IMR-90 (cell line): ENCODE measurements around the gene DNAJC17. TPM values are rescaled to one million over a fixed set of nuclear protein-coding genes. Genes with fewer than 3 reads are reported as not detected.

Experiments
- ATAC-seq: fragments of 200-7000 bp; cut with Tn5 transposase; 2 replicates; pipeline ENCODE4 v1.9.1; 2020; ENCODE audit warnings: low read depth, mild to moderate bottlenecking, moderate library complexity
- BruUV-seq: library from RNA; stranded (reverse); fragments of 400-500 nt; replicated peaks from 2 replicates; lab custom pipeline; 2021; lab: Mats Ljungman, UMichigan
- CTCF ChIA-PET: fragments of 300-600 bp; formaldehyde crosslinking; extraction: SDS; loops from one replicate; lab custom pipeline; 2021; ENCODE audit warnings: antibody characterized with exemption; lab: Yijun Ruan, JAX
- POLR2A ChIA-PET: fragments of 300-600 bp; sonication (Branson Sonifier 250); formaldehyde crosslinking; loops from one replicate; lab custom pipeline; 2022; ENCODE audit warnings: antibody characterized with exemption; ENCODE audit not compliant: unreplicated experiment; lab: Charles Lee
- DNase-seq: peaks from one replicate; pipeline ENCODE4 v3.0.0; 2013
- H2AFZ ChIP-seq: replicated peaks from 2 replicates; pipeline ENCODE3; 2013; ENCODE audit warnings: low read length, mild to moderate bottlenecking; ENCODE audit not compliant: poor library complexity
- H2AK5ac ChIP-seq: 2 replicates; pipeline ENCODE4 v1.6.1; 2013; ENCODE audit warnings: low read depth, low read length, inconsistent platforms
- H2AK9ac ChIP-seq: replicated peaks from 2 replicates; pipeline ENCODE3; 2013; ENCODE audit warnings: mild to moderate bottlenecking, low read depth, low read length, moderate library complexity; ENCODE audit not compliant: poor library complexity
- H2BK120ac ChIP-seq: 2 replicates; pipeline ENCODE4 v1.6.1; 2013; ENCODE audit warnings: low read depth, low read length, inconsistent platforms
- H2BK15ac ChIP-seq: 3 replicates; pipeline ENCODE4 v1.6.1; 2013; ENCODE audit warnings: low read depth, low read length, inconsistent platforms
- H2BK20ac ChIP-seq: 2 replicates; pipeline ENCODE4 v1.6.1; 2013; ENCODE audit warnings: low read depth, mild to moderate bottlenecking, inconsistent platforms, low read length, moderate library complexity
- H2BK5ac ChIP-seq: 2 replicates; pipeline ENCODE4 v1.6.1; 2013; ENCODE audit warnings: mild to moderate bottlenecking, low read depth, low read length, inconsistent platforms; ENCODE audit not compliant: poor library complexity, severe bottlenecking
- H3K14ac ChIP-seq: replicated peaks from 2 replicates; pipeline ENCODE4 v1.6.1; 2013; ENCODE audit warnings: low read depth, low read length, inconsistent platforms
- H3K18ac ChIP-seq: 2 replicates; pipeline ENCODE4 v1.6.1; 2013; ENCODE audit warnings: low read depth, low read length, control low read depth
- H3K23ac ChIP-seq: 2 replicates; pipeline ENCODE4 v1.6.1; 2013; ENCODE audit warnings: low read depth, low read length, inconsistent platforms
- H3K27ac ChIP-seq: 2 replicates; pipeline ENCODE4 v1.5.1; 2013; ENCODE audit warnings: mild to moderate bottlenecking, control low read depth, low read length; ENCODE audit not compliant: insufficient read depth
- H3K27me3 ChIP-seq: 2 replicates; pipeline ENCODE4 v1.6.1; 2013; ENCODE audit warnings: low read length; ENCODE audit not compliant: control insufficient read depth, insufficient read depth
- H3K36me3 ChIP-seq: 2 replicates; pipeline ENCODE4 v1.6.1; 2013; ENCODE audit warnings: low read length, mixed read lengths; ENCODE audit not compliant: control insufficient read depth, insufficient read depth
- H3K4ac ChIP-seq: 2 replicates; pipeline ENCODE4 v1.6.1; 2013; ENCODE audit warnings: low read depth, low read length, inconsistent platforms
- H3K4me1 ChIP-seq: 2 replicates; pipeline ENCODE4 v1.6.1; 2013; ENCODE audit warnings: low read length, mixed read lengths; ENCODE audit not compliant: control insufficient read depth, insufficient read depth
- H3K4me2 ChIP-seq: 2 replicates; pipeline ENCODE4 v1.6.1; 2013; ENCODE audit warnings: low read depth, mild to moderate bottlenecking, control low read depth, low read length, moderate library complexity
- H3K4me3 ChIP-seq: 2 replicates; pipeline ENCODE4 v1.5.1; 2013; ENCODE audit warnings: low read depth, mild to moderate bottlenecking, control low read depth, low read length, moderate library complexity; ENCODE audit not compliant: insufficient read depth
- H3K56ac ChIP-seq: 2 replicates; pipeline ENCODE4 v1.6.1; 2013; ENCODE audit warnings: low read length, inconsistent platforms; ENCODE audit not compliant: insufficient read depth; ENCODE audit errors: extremely low read depth
- H3K79me1 ChIP-seq, 2 experiments: 2 replicates each; pipeline ENCODE4 v1.6.1; 2013; ENCODE audit warnings: low read length in 2 of 2, inconsistent platforms in 1 of 2, low read depth in 1 of 2
- H3K9ac ChIP-seq: 2 replicates; pipeline ENCODE4 v1.6.1; 2013; ENCODE audit warnings: low read depth, low read length, control low read depth
- H3K9me1 ChIP-seq: 2 replicates; pipeline ENCODE4 v1.6.1; 2013; ENCODE audit warnings: low read length, inconsistent platforms; ENCODE audit not compliant: insufficient read depth
- H3K9me3 ChIP-seq: 2 replicates; pipeline ENCODE4 v1.6.1; 2013; ENCODE audit warnings: low read length; ENCODE audit not compliant: control insufficient read depth, insufficient read depth
- H4K20me1 ChIP-seq: 2 replicates; pipeline ENCODE4 v1.6.1; 2013; ENCODE audit warnings: low read length, inconsistent platforms; ENCODE audit not compliant: insufficient read depth
- H4K5ac ChIP-seq: 2 replicates; pipeline ENCODE4 v1.6.1; 2013; ENCODE audit warnings: mild to moderate bottlenecking, low read depth, low read length, control low read depth
- H4K8ac ChIP-seq, 2 experiments: 2 replicates each; pipeline ENCODE4 v1.6.1; 2013; ENCODE audit warnings: low read depth in 2 of 2, low read length in 2 of 2, control low read depth in 1 of 2, inconsistent platforms in 1 of 2
- H4K91ac ChIP-seq: 2 replicates; pipeline ENCODE4 v1.6.1; 2013; ENCODE audit warnings: low read depth, low read length, inconsistent platforms; ENCODE audit not compliant: insufficient read depth
- BHLHE40 ChIP-seq: fragments of 150-350 bp; IDR thresholded peaks from 2 replicates; pipeline ENCODE4 v1.6.1; 2016; ENCODE audit warnings: mild to moderate bottlenecking, low read depth, low read length
- CEBPB ChIP-seq: IDR thresholded peaks from 2 replicates; pipeline ENCODE4 v1.6.1; 2012; ENCODE audit warnings: low read depth, low read length, improper control_type of control experiment
- RAD21 ChIP-seq: IDR thresholded peaks from 2 replicates; pipeline ENCODE4 v1.6.1; 2012; ENCODE audit warnings: low read length, improper control_type of control experiment
- WGBS, 2 experiments: methylation state at CpG; one replicate each; pipeline versions ENCODE4 v1.1.5 to v1.1.7; 2013; ENCODE audit warnings: missing lambda C conversion rate in 2 of 2; ENCODE audit not compliant: insufficient read length in 1 of 2; ENCODE audit errors: extremely low coverage in 2 of 2; 5-methylcytosine and 5-hydroxymethylcytosine counted together
- dilution Hi-C: fragments of 300-500 bp; cut with HindIII; formaldehyde crosslinking; loops from one replicate; pipeline ENCODE4 v1.14.3; 2018; ENCODE audit warnings: low sequenced_read_pairs; ENCODE audit not compliant: unreplicated experiment
- in situ Hi-C: fragments of 300-500 bp; cut with MboI; formaldehyde crosslinking; loops from 3 replicates; pipeline ENCODE4 v1.14.3; 2019; ENCODE audit warnings: low sequenced_read_pairs, inconsistent platforms, mixed read lengths
- intact Hi-C: fragments of 100-400 bp; cut with micrococcal nuclease; formaldehyde crosslinking; loops from 2 replicates; pipeline ENCODE4 v1.10.0; 2022
- polyA plus RNA-seq, 3 experiments: library from polyadenylated mRNA; depleted of rRNA; stranded (reverse); fragments of >200 nt; gene quantifications; 2 replicates each; pipeline ENCODE4 v1.2.3, GENCODE V29; 2012; ENCODE audit warnings: low replicate concordance in 1 of 3
- total RNA-seq: library from RNA; depleted of rRNA; stranded (reverse); fragments of >200 nt; gene quantifications from 2 replicates; pipeline ENCODE4 v1.2.3, GENCODE V29; 2012

DNAJC17 gene
- total and polyA plus RNA-seq, 2 of the 4 experiments (the other 2 are of a cell fraction): 58.6 to 107 TPM

DNA sequence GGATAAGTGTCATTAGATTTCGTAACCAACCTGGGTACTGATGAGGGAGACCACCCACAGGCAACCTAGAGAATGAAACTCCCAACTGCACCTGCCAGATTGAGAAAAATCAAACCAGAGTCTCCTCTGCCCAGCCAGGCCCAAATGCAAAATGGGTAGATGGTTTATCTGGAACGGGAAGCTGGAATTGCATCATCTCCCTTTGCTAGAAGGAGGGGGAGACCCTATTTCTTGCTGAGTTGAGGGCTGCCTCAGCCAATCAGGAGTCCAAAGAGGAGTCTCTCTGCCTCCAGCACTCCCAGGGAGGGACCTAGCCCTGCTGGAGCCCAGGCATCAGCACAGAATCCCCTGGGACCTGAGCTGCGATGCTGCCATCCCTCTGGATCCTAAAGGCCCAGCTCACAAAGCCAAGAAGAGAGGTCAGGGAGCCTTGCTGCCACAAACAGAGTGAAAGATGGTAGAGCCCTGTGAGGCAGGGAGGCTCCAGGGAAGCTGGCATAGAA is 60.3 kb downstream of the DNAJC17 start:
- peak; percentile 40 for DNase-seq
- Histone ChIP-seq H3K18ac (no peak overlapping the region), H3K4me3 (no peak overlapping the region), H3K27me3 (no peaks in the 10 kb centered on the region), H3K9ac (no peak overlapping the region), H3K14ac (no peak overlapping the region), H2AFZ (peak overlapping the region; percentile 25), H3K27ac (no peak overlapping the region), H3K4me1 (peaks cover 2% of the 10 kb centered on the region; the same call in 1 of the 2 replicates), H2AK9ac (no peak overlapping the region), H2BK5ac (no peak overlapping the region), H3K9me3 (no peaks in the 10 kb centered on the region), H2BK20ac (peak overlapping the region; percentile 10; the same call in 1 of the 2 replicates), H4K20me1 (peaks cover 5% of the 10 kb centered on the region; the same call in 1 of the 2 replicates), H3K4ac (peak overlapping the region; percentile 31; the same call in 1 of the 2 replicates), H4K8ac (no peak overlapping the region), H2AK5ac (no peak overlapping the region), H2BK120ac (no peak overlapping the region), H2BK15ac (no peak overlapping the region), H4K91ac (no peak overlapping the region), H3K4me2 (no peak overlapping the region), H3K23ac (no peak overlapping the region), H3K56ac (no peak overlapping the region), H4K5ac (no peak overlapping the region), H3K79me1 (peaks cover 7 to 40% of the 10 kb centered on the region in 2 experiments; a peak in 3 of 4 replicates), H3K36me3 (peaks cover 33% of the 10 kb centered on the region), H3K9me1 (no peaks in the 10 kb centered on the region)
- intact Hi-C loops (no loop called here), dilution Hi-C loops (no loop called here), in situ Hi-C loops (no loop called here)
- ATAC-seq: peak; percentile 50
- no TSS peak for BruUV-seq
- no CpG with 5 or more reads among the region's 3 CpGs for WGBS, 2 experiments
- TF ChIP-seq CEBPB (peak; percentile 85), RAD21 (no peak), BHLHE40 (no peak)
- ChIA-PET CTCF (interaction anchor here (0.9 to 1.3 kb wide), 3 partner anchors 24 to 147 kb away, joined by 3 to 4 read pairs (median 3); partner anchors contain the start of gene VPS18), POLR2A (no interaction called here)
